ENCODE results near the gene MAGI1. TPM values are rescaled to one million over a fixed set of nuclear protein-coding genes. Genes with fewer than 3 reads are reported as not detected.
A peak's percentile ranks its signal among the peaks of the same experiment; 100 is the strongest.

Gene MAGI1
- total RNA-seq, 6 donors from 2014 or later, result 33.0 to 72.9 (median 62.4) TPM

DNA sequence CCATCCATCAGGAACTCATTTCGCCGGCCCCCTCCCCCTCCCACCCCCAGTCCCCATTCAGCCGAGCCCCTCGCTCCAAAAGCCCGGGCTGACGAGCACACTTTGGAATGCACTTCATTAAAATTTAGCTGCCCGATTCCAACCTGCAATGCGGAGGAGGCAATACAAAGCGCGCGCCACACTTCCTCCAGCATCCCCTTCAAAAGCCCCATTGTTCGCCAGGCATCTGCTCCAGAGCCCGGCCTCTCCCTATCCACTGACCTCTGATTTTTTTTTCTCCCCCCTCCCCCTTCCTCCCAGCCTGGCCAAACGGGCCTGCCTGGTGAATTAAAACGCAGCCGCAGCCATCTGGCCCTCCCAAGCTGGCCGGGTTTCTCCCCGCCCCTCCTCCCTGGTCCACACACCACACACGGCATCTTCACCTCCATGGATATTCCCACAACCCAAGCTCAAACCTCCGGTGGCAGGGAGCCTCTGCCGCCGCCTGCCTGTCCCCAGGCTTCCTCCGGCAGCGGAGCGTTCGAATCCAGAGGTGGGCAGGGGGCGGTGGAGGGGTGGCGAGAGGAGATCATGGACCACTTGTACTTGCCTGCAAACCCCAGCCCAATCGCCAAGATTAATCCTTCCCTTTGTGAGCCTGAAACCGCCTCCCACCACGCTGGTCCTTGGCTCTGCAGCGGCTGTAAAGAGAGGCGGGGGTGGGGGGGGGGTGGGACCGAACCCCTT is 441.3 kb downstream of the MAGI1 start:
- Histone ChIP-seq H3K27ac (no peak overlapping the region), H3K9me3 (no peaks in the 10 kb centered on the region), H3K4me1 (peaks cover 13 to 18% (median 15%) of the 10 kb centered on the region in 4 donors), H3K4me3 (peak overlapping the region in 2 of 4 donors; percentile 19 to 25), H3K27me3 (no peaks in the 10 kb centered on the region), H3K36me3 (no peaks in the 10 kb centered on the region)
- WGBS, 2 donors, result 13 to 23% methylated on average over 25 to 33 of the region's 34 CpGs
- TF ChIP-seq POLR2AphosphoS5 (IDR thresholded peaks at IDR 0.05) (no peak), POLR2A (IDR thresholded peaks at IDR 0.05) (no peak), CTCF (IDR thresholded peaks at IDR 0.05) (no peak), EP300 (IDR thresholded peaks at IDR 0.05) (no peak)
- ATAC-seq (ENCODE audit: low FRiP score in 2 of 2), result peak in 1 of 2 donors; percentile 32
- DNase-seq, result peak in 1 of 2 donors; percentile 31

- Histone ChIP-seq H3K36me3 (no peaks in the 10 kb centered on the region), H3K27ac (no peak overlapping the region), H3K9me3 (no peaks in the 10 kb centered on the region), H3K4me1 (peaks cover 13 to 18% (median 15%) of the 10 kb centered on the region in 4 donors), H3K4me3 (peak overlapping the region in 2 of 4 donors; percentile 19 to 25), H3K27me3 (no peaks in the 10 kb centered on the region)
- WGBS, 2 donors, result 28 to 34% methylated on average over 13 of the region's 13 CpGs
- no peak for TF ChIP-seq POLR2AphosphoS5 (IDR thresholded peaks at IDR 0.05)
- no peak for TF ChIP-seq EP300 (IDR thresholded peaks at IDR 0.05)
- no peak for TF ChIP-seq POLR2A (IDR thresholded peaks at IDR 0.05)
- DNase-seq (peak in 1 of 2 donors; percentile 16), ATAC-seq (ENCODE audit: low FRiP score in 2 of 2) (no peak)
These were observed 442.0 kb downstream of the MAGI1 start for GRCh38 chr3:65596571-65597225.

- TF ChIP-seq POLR2A (IDR thresholded peaks at IDR 0.05) (no peak), CTCF (IDR thresholded peaks at IDR 0.05) (no peak), EP300 (IDR thresholded peaks at IDR 0.05) (no peak), POLR2AphosphoS5 (IDR thresholded peaks at IDR 0.05) (no peak)
- Histone ChIP-seq H3K9me3 (no peaks in the 10 kb centered on the region), H3K27me3 (no peaks in the 10 kb centered on the region), H3K27ac (no peak overlapping the region), H3K4me3 (no peak overlapping the region), H3K36me3 (no peaks in the 10 kb centered on the region), H3K4me1 (peaks cover 13 to 18% (median 15%) of the 10 kb centered on the region in 4 donors)
- DNase-seq (no peak), ATAC-seq (ENCODE audit: low FRiP score in 2 of 2) (no peak)
- WGBS, 2 donors, result 83 to 90% methylated on average over 5 of the region's 5 CpGs
These were observed 442.8 kb downstream of the MAGI1 start for GRCh38 chr3:65596029-65596300.

GRCh38 chr3:65595222-65596028 is 443.3 kb downstream of the MAGI1 start:
- no peak for ATAC-seq (ENCODE audit: low FRiP score in 2 of 2)
- Histone ChIP-seq H3K4me1 (peaks cover 13 to 18% (median 15%) of the 10 kb centered on the region in 4 donors), H3K4me3 (no peak overlapping the region), H3K9me3 (no peaks in the 10 kb centered on the region), H3K36me3 (no peaks in the 10 kb centered on the region), H3K27me3 (no peaks in the 10 kb centered on the region), H3K27ac (no peak overlapping the region)
- WGBS, 2 donors, result 81 to 88% methylated on average over 8 of the region's 8 CpGs
- TF ChIP-seq POLR2AphosphoS5 (IDR thresholded peaks at IDR 0.05) (no peak), EP300 (IDR thresholded peaks at IDR 0.05) (no peak), POLR2A (IDR thresholded peaks at IDR 0.05) (no peak), CTCF (IDR thresholded peaks at IDR 0.05) (no peak)
- DNase-seq, result no peak
